Measurements from ENCODE around the gene ZBTB7C. TPM values are rescaled to one million over a fixed set of nuclear protein-coding genes. Genes with fewer than 3 reads are reported as not detected.

The ZBTB7C gene
- total RNA-seq, 2 donors from 2014 or later = 1.3 to 2.3 TPM

DNA sequence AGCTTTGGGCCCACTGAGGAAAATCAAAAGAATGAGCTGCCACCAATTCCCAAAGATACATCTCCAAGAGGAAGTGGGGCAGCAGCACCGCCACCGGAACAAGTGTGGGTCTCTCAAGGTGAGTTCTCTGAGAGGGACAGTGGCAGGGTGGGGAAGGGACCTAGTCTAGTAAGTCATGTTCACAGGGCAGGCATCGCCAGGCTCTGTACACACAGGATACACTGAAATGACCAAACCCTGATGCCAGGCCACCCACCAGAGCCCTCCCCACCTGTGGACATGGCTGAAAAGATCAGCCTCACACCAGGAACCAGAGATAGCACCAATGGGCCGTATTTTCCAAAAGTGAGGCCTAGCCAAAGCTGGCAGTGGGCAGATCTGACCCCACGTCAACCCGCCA is 370.5 kb downstream of the ZBTB7C start:
- TF ChIP-seq, protein P1, sequence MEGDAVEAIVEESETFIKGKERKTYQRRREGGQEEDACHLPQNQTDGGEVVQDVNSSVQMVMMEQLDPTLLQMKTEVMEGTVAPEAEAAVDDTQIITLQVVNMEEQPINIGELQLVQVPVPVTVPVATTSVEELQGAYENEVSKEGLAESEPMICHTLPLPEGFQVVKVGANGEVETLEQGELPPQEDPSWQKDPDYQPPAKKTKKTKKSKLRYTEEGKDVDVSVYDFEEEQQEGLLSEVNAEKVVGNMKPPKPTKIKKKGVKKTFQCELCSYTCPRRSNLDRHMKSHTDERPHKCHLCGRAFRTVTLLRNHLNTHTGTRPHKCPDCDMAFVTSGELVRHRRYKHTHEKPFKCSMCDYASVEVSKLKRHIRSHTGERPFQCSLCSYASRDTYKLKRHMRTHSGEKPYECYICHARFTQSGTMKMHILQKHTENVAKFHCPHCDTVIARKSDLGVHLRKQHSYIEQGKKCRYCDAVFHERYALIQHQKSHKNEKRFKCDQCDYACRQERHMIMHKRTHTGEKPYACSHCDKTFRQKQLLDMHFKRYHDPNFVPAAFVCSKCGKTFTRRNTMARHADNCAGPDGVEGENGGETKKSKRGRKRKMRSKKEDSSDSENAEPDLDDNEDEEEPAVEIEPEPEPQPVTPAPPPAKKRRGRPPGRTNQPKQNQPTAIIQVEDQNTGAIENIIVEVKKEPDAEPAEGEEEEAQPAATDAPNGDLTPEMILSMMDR (IDR thresholded peaks at IDR 0.05) = no peak
- no peak for TF ChIP-seq POLR2A (IDR thresholded peaks at IDR 0.05)
- ATAC-seq (no peak), DNase-seq (peak in 1 of 4 donors; percentile 8)
- no peaks in the 10 kb centered on the region for H3K36me3 ChIP-seq (replicated peaks in 1 of 2; ENCODE audit: insufficient read depth in 1 of 2, low read depth in 2 of 2)
- no peaks in the 10 kb centered on the region for H3K9me3 ChIP-seq
- no peak overlapping the region for H3K4me3 ChIP-seq
- peaks cover 14% of the 10 kb centered on the region for H3K4me1 ChIP-seq
- H3K27ac ChIP-seq = no peak overlapping the region
- WGBS, 2 donors = 90 to 92% methylated on average over 6 of the region's 6 CpGs
- no peaks in the 10 kb centered on the region for H3K27me3 ChIP-seq
- intact Hi-C loops (cut with DNase I) = no loop called here

DNA sequence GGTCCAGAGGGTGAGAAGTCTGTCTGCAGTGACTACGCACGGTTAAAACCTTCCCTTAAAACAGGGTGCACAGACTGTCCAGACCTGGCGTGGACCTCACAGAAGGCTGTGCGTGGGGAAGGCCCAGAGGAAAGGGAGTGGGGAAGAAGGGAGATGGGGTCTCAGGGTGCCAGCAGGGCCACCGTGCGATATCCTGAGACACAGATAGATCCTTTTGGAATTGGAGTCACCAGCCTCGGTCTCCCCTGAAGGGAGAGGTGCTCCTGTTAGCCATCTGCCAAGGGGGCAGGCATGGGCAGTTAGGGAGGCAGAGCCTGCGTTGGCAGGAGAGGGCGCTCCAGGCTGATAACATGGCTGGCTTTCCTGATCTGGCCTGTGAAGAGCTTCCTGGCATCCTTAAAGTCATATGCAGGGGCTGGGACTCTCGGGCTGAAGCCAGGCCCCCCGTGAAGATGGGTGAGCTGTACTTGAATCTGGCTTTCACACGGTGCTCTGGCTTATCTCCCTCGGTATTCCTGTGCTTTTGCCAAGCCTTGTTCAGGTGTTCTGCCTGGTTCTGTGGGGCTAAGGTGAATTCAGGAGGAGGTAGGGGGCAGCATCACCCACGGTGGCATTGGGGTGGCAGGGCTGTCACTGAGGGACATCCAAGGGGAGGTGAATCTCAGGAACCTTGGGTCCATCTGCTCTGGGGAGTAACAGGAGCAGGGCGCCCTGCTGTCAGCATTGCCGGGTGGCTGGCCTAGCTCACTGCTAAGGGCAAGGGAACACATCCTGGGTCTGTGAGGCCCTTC is 371.5 kb downstream of the ZBTB7C start:
- Histone ChIP-seq H3K9me3 (no peaks in the 10 kb centered on the region), H3K4me3 (no peak overlapping the region), H3K36me3 (replicated peaks in 1 of 2; ENCODE audit: insufficient read depth in 1 of 2, low read depth in 2 of 2) (no peaks in the 10 kb centered on the region), H3K27ac (no peak overlapping the region), H3K27me3 (no peaks in the 10 kb centered on the region), H3K4me1 (peaks cover 14% of the 10 kb centered on the region)
- WGBS, 2 donors = 57 to 65% methylated on average over 10 to 15 of the region's 16 CpGs
- DNase-seq = peak; percentile 28 to 59 (median 46)
- TF ChIP-seq POLR2A (IDR thresholded peaks at IDR 0.05) = no peak
- TF ChIP-seq, protein P1 (IDR thresholded peaks at IDR 0.05) = peak in 6 of 7 experiments; percentile 20 to 55 (median 41)
- ATAC-seq = peak; percentile 70
- intact Hi-C loops (cut with DNase I) = no loop called here

DNA sequence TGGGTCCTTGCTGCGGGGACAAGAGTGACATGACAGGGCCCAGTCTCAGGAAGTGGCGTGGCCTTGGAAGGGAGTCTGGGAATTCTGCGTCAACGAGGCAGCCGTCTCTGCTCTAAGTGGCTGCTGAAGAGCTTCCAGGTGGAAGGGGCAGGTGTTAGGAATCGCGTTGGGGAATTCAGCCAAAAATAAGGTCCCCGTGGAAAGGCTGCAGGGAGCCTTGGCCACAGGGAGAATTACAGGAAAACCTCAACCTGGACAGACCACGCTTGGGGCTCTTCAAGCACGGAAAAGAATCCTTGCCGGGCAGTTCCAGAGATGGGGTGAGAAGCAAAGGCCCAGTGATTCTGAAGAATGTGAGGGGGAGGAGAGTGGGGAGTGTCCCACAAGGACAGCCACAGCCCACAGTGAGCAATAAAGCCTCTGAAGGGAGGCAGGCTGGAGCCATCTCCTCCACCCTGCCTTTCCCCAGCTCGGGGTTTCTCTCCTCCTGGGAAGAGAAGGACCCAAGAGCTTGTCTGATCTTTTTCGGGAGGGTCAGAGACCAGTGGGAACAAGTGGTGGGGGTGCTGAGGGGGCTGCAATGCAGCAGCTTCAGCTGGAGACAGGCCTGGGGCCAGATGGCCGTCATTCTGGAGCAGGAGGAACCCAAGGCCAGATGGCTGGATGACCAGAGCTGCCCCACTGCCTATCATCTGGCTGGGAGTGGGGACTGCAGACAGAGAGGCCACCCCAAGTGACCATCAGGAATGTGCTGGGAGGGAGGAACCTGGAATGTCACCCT is 372.4 kb downstream of the ZBTB7C start:
- Histone ChIP-seq H3K4me3 (no peak overlapping the region), H3K27ac (no peak overlapping the region), H3K9me3 (no peaks in the 10 kb centered on the region), H3K4me1 (peaks cover 14% of the 10 kb centered on the region), H3K27me3 (no peaks in the 10 kb centered on the region), H3K36me3 (replicated peaks in 1 of 2; ENCODE audit: insufficient read depth in 1 of 2, low read depth in 2 of 2) (no peaks in the 10 kb centered on the region)
- no peak for TF ChIP-seq POLR2A (IDR thresholded peaks at IDR 0.05)
- TF ChIP-seq, protein P1 (IDR thresholded peaks at IDR 0.05) = no peak
- WGBS, 2 donors = 62 to 70% methylated on average over 9 to 13 of the region's 14 CpGs
- intact Hi-C loops (cut with DNase I) = no loop called here
- ATAC-seq (no peak), DNase-seq (peak in 1 of 4 donors; percentile 48)

DNA sequence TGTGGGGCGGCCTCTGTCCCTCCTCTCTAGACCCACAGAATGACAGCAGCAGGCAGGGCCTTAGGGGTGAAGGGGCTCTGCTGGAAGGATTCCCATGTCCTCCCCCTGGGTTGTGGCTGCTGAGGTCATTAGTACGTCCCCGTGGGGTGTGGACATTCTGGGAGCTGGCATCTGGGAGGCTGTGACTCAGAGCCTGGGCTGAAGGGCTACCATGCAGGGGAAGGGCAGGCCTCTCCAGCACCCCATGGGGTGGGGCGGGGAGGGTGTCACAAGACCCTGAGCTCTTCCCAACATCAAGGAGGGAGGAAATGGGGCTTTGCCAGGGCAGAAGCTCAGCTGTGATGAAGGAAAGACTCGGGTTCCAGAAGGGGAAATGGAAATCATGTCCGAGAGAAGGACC is 373.0 kb downstream of the ZBTB7C start:
- TF ChIP-seq, protein P1 (IDR thresholded peaks at IDR 0.05) = no peak
- no peak for TF ChIP-seq POLR2A (IDR thresholded peaks at IDR 0.05)
- WGBS, 2 donors = 76 to 88% methylated on average over 4 to 6 of the region's 6 CpGs
- H3K27me3 ChIP-seq = no peaks in the 10 kb centered on the region
- H3K36me3 ChIP-seq (replicated peaks in 1 of 2; ENCODE audit: insufficient read depth in 1 of 2, low read depth in 2 of 2) = no peaks in the 10 kb centered on the region
- no peak overlapping the region for H3K27ac ChIP-seq
- H3K9me3 ChIP-seq = no peaks in the 10 kb centered on the region
- ATAC-seq (no peak), DNase-seq (no peak)
- H3K4me3 ChIP-seq = no peak overlapping the region
- intact Hi-C loops (cut with DNase I) = no loop called here
- H3K4me1 ChIP-seq = peaks cover 14% of the 10 kb centered on the region

All from body of pancreas (tissue), 4 donors.